SU-DHL-6 (cell line): ENCODE measurements around the gene DCLRE1A.

ENCODE experiments used
- H2AFZ ChIP-seq: fragments of 200-600 bp; sonication (generic); 2 replicates; pipeline ENCODE4 v1.6.1; 2014; ENCODE audit warnings: low read depth, mild to moderate bottlenecking, moderate library complexity, mixed read lengths, antibody characterized with exemption, low read length; ENCODE audit not compliant: severe bottlenecking
- H3F3A ChIP-seq: fragments of 200-600 bp; shearing (Covaris generic); 2 replicates; pipeline ENCODE4 v1.6.0; 2016; ENCODE audit warnings: antibody characterized with exemption, mild to moderate bottlenecking; ENCODE audit not compliant: insufficient read depth
- H3K27ac ChIP-seq: fragments of 200-600 bp; sonication (generic); 2 replicates; pipeline ENCODE4 v1.5.1; 2016; ENCODE audit warnings: low read depth, mild to moderate bottlenecking, low read length, moderate library complexity, mixed read lengths
- H3K27me3 ChIP-seq: fragments of 200-600 bp; sonication (generic), shearing (Covaris generic); 2 replicates; pipeline ENCODE4 v1.6.0; 2014; ENCODE audit warnings: mild to moderate bottlenecking, low read length
- H3K36me3 ChIP-seq: fragments of 200-600 bp; sonication (generic); 2 replicates; pipeline ENCODE4 v1.6.1; 2014; ENCODE audit warnings: mild to moderate bottlenecking, low read length, mixed read lengths
- H3K4me2 ChIP-seq: fragments of 300-600, 200-600 bp; shearing (Covaris generic), sonication (generic); 2 replicates; pipeline ENCODE4 v1.6.0; 2014; ENCODE audit warnings: low read length, low read depth, mild to moderate bottlenecking; ENCODE audit not compliant: poor library complexity, severe bottlenecking
- H3K4me3 ChIP-seq: fragments of 200-600 bp; sonication (generic); 2 replicates; pipeline ENCODE4 v1.5.1; 2014; ENCODE audit warnings: antibody characterized with exemption, low read length, mild to moderate bottlenecking, mixed read lengths; ENCODE audit not compliant: insufficient read depth, poor library complexity, severe bottlenecking
- H3K79me2 ChIP-seq: fragments of 200-600 bp; sonication (generic); 2 replicates; pipeline ENCODE4 v1.6.1; 2014; ENCODE audit warnings: mild to moderate bottlenecking, low read length, moderate library complexity; ENCODE audit not compliant: insufficient read depth
- H3K9ac ChIP-seq: fragments of 200-600 bp; sonication (generic); 2 replicates; pipeline ENCODE4 v1.7.0; 2014; ENCODE audit warnings: mild to moderate bottlenecking, low read length
- H3K9me2 ChIP-seq: fragments of 200-600 bp; sonication (generic); replicated peaks from 2 replicates; pipeline ENCODE4 v1.6.1; 2014; ENCODE audit warnings: low read length; ENCODE audit not compliant: insufficient read depth
- H3K9me3 ChIP-seq: fragments of 200-600 bp; sonication (generic); 2 replicates; pipeline ENCODE4 v1.6.1; 2014; ENCODE audit warnings: low read length, mixed read lengths; ENCODE audit not compliant: insufficient read depth
- H4K20me1 ChIP-seq: fragments of 200-600 bp; sonication (generic); 2 replicates; pipeline ENCODE4 v1.6.1; 2014; ENCODE audit warnings: low read depth, mild to moderate bottlenecking, antibody characterized with exemption, low read length, moderate library complexity, mixed read lengths
- EZH2phosphoT487 ChIP-seq: fragments of 200-600 bp; sonication (generic), shearing (Covaris generic); conservative IDR thresholded peaks from 2 replicates; pipeline ENCODE4 v1.6.1; 2018; ENCODE audit warnings: mild to moderate bottlenecking, antibody characterized with exemption, low read length, moderate library complexity, mixed read lengths
- TF ChIP-seq, protein P1 (sequence below): fragments of 200-600 bp; sonication (generic); IDR thresholded peaks from one replicate; pipeline ENCODE4 v1.5.1; 2017; ENCODE audit warnings: antibody characterized with exemption, mild to moderate bottlenecking, low read length, moderate library complexity; ENCODE audit not compliant: insufficient read depth, poor library complexity, severe bottlenecking

DCLRE1A gene

DNA sequence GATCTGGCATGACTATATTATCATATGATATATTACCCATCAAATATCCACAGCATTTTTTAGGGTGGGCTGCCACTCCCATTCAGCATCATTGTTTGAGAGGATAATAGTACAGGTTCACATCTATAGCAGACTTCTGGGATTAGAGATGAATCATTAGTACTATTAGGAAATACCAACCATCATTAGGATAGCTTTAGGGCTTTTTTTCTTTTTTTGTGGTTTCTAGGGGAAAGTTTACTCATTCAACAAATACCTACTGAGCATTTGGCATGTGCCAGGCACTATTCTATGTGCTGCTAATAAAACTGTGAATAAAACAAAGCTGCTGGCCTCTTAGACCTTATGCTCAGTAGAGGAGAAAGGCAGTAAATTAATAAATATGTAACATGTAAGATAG is 41.1 kb upstream of the DCLRE1A start:
- no peak overlapping the region for H3K4me2 ChIP-seq
- H3K36me3 ChIP-seq, result peaks cover 5% of the 10 kb centered on the region; the same call in 1 of the 2 replicates
- H3F3A ChIP-seq, result no peaks in the 10 kb centered on the region
- H3K9me3 ChIP-seq, result no peaks in the 10 kb centered on the region
- no peaks in the 10 kb centered on the region for H3K9me2 ChIP-seq
- no peaks in the 10 kb centered on the region for H3K79me2 ChIP-seq
- no peak for TF ChIP-seq EZH2phosphoT487
- TF ChIP-seq, protein P1, sequence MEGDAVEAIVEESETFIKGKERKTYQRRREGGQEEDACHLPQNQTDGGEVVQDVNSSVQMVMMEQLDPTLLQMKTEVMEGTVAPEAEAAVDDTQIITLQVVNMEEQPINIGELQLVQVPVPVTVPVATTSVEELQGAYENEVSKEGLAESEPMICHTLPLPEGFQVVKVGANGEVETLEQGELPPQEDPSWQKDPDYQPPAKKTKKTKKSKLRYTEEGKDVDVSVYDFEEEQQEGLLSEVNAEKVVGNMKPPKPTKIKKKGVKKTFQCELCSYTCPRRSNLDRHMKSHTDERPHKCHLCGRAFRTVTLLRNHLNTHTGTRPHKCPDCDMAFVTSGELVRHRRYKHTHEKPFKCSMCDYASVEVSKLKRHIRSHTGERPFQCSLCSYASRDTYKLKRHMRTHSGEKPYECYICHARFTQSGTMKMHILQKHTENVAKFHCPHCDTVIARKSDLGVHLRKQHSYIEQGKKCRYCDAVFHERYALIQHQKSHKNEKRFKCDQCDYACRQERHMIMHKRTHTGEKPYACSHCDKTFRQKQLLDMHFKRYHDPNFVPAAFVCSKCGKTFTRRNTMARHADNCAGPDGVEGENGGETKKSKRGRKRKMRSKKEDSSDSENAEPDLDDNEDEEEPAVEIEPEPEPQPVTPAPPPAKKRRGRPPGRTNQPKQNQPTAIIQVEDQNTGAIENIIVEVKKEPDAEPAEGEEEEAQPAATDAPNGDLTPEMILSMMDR, result no peak
- H3K4me3 ChIP-seq, result no peak overlapping the region
- no peak overlapping the region for H3K9ac ChIP-seq
- no peaks in the 10 kb centered on the region for H4K20me1 ChIP-seq
- H3K27me3 ChIP-seq, result no peaks in the 10 kb centered on the region
- H2AFZ ChIP-seq, result no peak overlapping the region
- no peak overlapping the region for H3K27ac ChIP-seq

- no peaks in the 10 kb centered on the region for H3K79me2 ChIP-seq
- no peaks in the 10 kb centered on the region for H3K9me2 ChIP-seq
- no peak overlapping the region for H3K4me3 ChIP-seq
- no peak overlapping the region for H2AFZ ChIP-seq
- no peaks in the 10 kb centered on the region for H3F3A ChIP-seq
- TF ChIP-seq EZH2phosphoT487, result no peak
- TF ChIP-seq, protein P1, result no peak
- no peaks in the 10 kb centered on the region for H4K20me1 ChIP-seq
- no peak overlapping the region for H3K4me2 ChIP-seq
- H3K27me3 ChIP-seq, result no peaks in the 10 kb centered on the region
- H3K9me3 ChIP-seq, result no peaks in the 10 kb centered on the region
- H3K9ac ChIP-seq, result no peak overlapping the region
- H3K27ac ChIP-seq, result no peak overlapping the region
- peaks cover 9% of the 10 kb centered on the region for H3K36me3 ChIP-seq
Observed at GRCh38 chr10:113894581-113894980, 40.7 kb upstream of the DCLRE1A start.

DNA sequence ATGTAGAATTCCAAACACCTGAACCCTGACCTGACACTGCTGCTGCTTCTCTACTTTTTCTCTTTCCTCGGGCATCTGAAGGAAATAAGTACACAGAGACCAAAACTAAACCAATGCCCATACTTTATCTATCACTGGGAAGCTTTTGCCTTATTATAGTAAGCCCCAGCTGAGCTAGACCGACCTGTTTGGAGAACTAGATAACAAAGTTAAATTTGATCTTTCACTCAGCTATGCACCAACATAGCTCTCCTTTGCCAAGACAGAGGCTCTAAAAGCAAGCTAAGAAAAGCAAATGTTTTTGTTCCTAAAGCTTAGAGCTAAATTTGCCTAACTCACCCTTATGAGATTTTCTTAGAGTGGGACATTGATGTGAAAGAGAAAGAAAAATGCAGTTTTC is 39.7 kb upstream of the DCLRE1A start:
- Histone ChIP-seq H3K27me3 (no peaks in the 10 kb centered on the region), H3K9me3 (no peaks in the 10 kb centered on the region), H3K9ac (no peak overlapping the region), H3K79me2 (no peaks in the 10 kb centered on the region), H4K20me1 (no peaks in the 10 kb centered on the region), H3K4me2 (no peak overlapping the region), H2AFZ (no peak overlapping the region), H3K27ac (no peak overlapping the region), H3K4me3 (no peak overlapping the region), H3K36me3 (peaks cover 15% of the 10 kb centered on the region), H3K9me2 (no peaks in the 10 kb centered on the region), H3F3A (no peaks in the 10 kb centered on the region)
- no peak for TF ChIP-seq EZH2phosphoT487
- TF ChIP-seq, protein P1, result no peak
